ENCODE data around the gene TRIM44.

Gene TRIM44

GRCh38 chr11:35676611-35676965 lies 14.0 kb downstream of the TRIM44 start:
- no peaks in the 10 kb centered on the region for H3K4me1 ChIP-seq (ENCODE audit: control insufficient read depth, low read depth, low read length)
- peaks cover 11% of the 10 kb centered on the region for H3K79me2 ChIP-seq (ENCODE audit: control insufficient read depth, insufficient read depth, low read length)
- H2BK5ac ChIP-seq (ENCODE audit: low read length) = no peak overlapping the region
- H3K4ac ChIP-seq (ENCODE audit: low read depth, low read length) = no peak overlapping the region
- H3K18ac ChIP-seq (ENCODE audit: low read length) = no peak overlapping the region
- no peak overlapping the region for H2BK120ac ChIP-seq (ENCODE audit: low read depth, low read length)
- H4K8ac ChIP-seq (ENCODE audit: low read depth, low read length) = no peak overlapping the region
- H2AK5ac ChIP-seq (ENCODE audit: low read length) = no peak overlapping the region
- no peak overlapping the region for H3K23ac ChIP-seq (ENCODE audit: low read length)
- no peak overlapping the region for H2BK15ac ChIP-seq (replicated peaks; ENCODE audit: low read depth)
- no peaks in the 10 kb centered on the region for H3K36me3 ChIP-seq (ENCODE audit: control insufficient read depth, insufficient read depth, low read length)
- WGBS (ENCODE audit: extremely low coverage, insufficient coverage, low lambda C conversion rate) = no CpG with 5 or more reads among the region's 1 CpG
- H3K4me2 ChIP-seq (ENCODE audit: low read length) = no peak overlapping the region
- no peak overlapping the region for H3K4me3 ChIP-seq (ENCODE audit: low read length)
- peaks cover 12% of the 10 kb centered on the region for H3K79me1 ChIP-seq (ENCODE audit: low read length)
- no peaks in the 10 kb centered on the region for H3K27me3 ChIP-seq (ENCODE audit: insufficient read depth, low read length, poor library complexity)
- no peak overlapping the region for H3K27ac ChIP-seq (ENCODE audit: low read depth, low read length)
- no peak overlapping the region for H4K5ac ChIP-seq (ENCODE audit: low read length)
- no peak overlapping the region for H3K9ac ChIP-seq (ENCODE audit: low read length)
- no peak overlapping the region for H3K56ac ChIP-seq (ENCODE audit: low read length)
- no peak for DNase-seq

- Histone ChIP-seq H4K8ac (ENCODE audit: low read depth, low read length) (peak overlapping the region; percentile 65), H3K4me1 (ENCODE audit: control insufficient read depth, low read depth, low read length) (no peaks in the 10 kb centered on the region), H3K23ac (ENCODE audit: low read length) (no peak overlapping the region), H3K36me3 (ENCODE audit: control insufficient read depth, insufficient read depth, low read length) (no peaks in the 10 kb centered on the region), H2BK5ac (ENCODE audit: low read length) (no peak overlapping the region), H3K27ac (ENCODE audit: low read depth, low read length) (no peak overlapping the region), H3K9ac (ENCODE audit: low read length) (no peak overlapping the region), H3K4me3 (ENCODE audit: low read length) (no peak overlapping the region), H3K27me3 (ENCODE audit: insufficient read depth, low read length, poor library complexity) (no peaks in the 10 kb centered on the region), H2AK5ac (ENCODE audit: low read length) (no peak overlapping the region), H3K4ac (ENCODE audit: low read depth, low read length) (no peak overlapping the region), H2BK15ac (replicated peaks; ENCODE audit: low read depth) (no peak overlapping the region), H3K56ac (ENCODE audit: low read length) (no peak overlapping the region), H4K5ac (ENCODE audit: low read length) (no peak overlapping the region), H2BK120ac (ENCODE audit: low read depth, low read length) (no peak overlapping the region), H3K79me1 (ENCODE audit: low read length) (peaks cover 10% of the 10 kb centered on the region), H3K4me2 (ENCODE audit: low read length) (no peak overlapping the region), H3K79me2 (ENCODE audit: control insufficient read depth, insufficient read depth, low read length) (peaks cover 9% of the 10 kb centered on the region), H3K18ac (ENCODE audit: low read length) (no peak overlapping the region)
- no CpG with 5 or more reads among the region's 1 CpG for WGBS (ENCODE audit: extremely low coverage, insufficient coverage, low lambda C conversion rate)
- no peak for DNase-seq
Measured at GRCh38 chr11:35677904-35678303, 15.3 kb downstream of the TRIM44 start.

- Histone ChIP-seq H3K18ac (ENCODE audit: low read length) (no peak overlapping the region), H2BK5ac (ENCODE audit: low read length) (no peak overlapping the region), H3K27ac (ENCODE audit: low read depth, low read length) (no peak overlapping the region), H3K79me2 (ENCODE audit: control insufficient read depth, insufficient read depth, low read length) (peaks cover 9% of the 10 kb centered on the region), H3K79me1 (ENCODE audit: low read length) (peaks cover 10% of the 10 kb centered on the region), H3K36me3 (ENCODE audit: control insufficient read depth, insufficient read depth, low read length) (no peaks in the 10 kb centered on the region), H3K4me3 (ENCODE audit: low read length) (no peak overlapping the region), H3K9ac (ENCODE audit: low read length) (no peak overlapping the region), H3K23ac (ENCODE audit: low read length) (no peak overlapping the region), H3K27me3 (ENCODE audit: insufficient read depth, low read length, poor library complexity) (no peaks in the 10 kb centered on the region), H4K8ac (ENCODE audit: low read depth, low read length) (no peak overlapping the region), H3K4ac (ENCODE audit: low read depth, low read length) (no peak overlapping the region), H3K4me1 (ENCODE audit: control insufficient read depth, low read depth, low read length) (no peaks in the 10 kb centered on the region), H4K5ac (ENCODE audit: low read length) (no peak overlapping the region), H2AK5ac (ENCODE audit: low read length) (no peak overlapping the region), H2BK15ac (replicated peaks; ENCODE audit: low read depth) (no peak overlapping the region), H3K4me2 (ENCODE audit: low read length) (no peak overlapping the region), H2BK120ac (ENCODE audit: low read depth, low read length) (no peak overlapping the region), H3K56ac (ENCODE audit: low read length) (no peak overlapping the region)
- peak; percentile 21 for DNase-seq
- 100% methylated on average over 1 of the region's 4 CpGs for WGBS (ENCODE audit: extremely low coverage, insufficient coverage, low lambda C conversion rate)
Measured at GRCh38 chr11:35678471-35678870, 15.9 kb downstream of the TRIM44 start.

- WGBS (ENCODE audit: extremely low coverage, insufficient coverage, low lambda C conversion rate) = no CpG with 5 or more reads among the region's 1 CpG
Measured at GRCh38 chr11:35678975-35679374, 16.4 kb downstream of the TRIM44 start.

GRCh38 chr11:35680506-35680905 lies 17.9 kb downstream of the TRIM44 start:
- no peak overlapping the region for H3K27ac ChIP-seq (ENCODE audit: low read depth, low read length)
- no peaks in the 10 kb centered on the region for H3K27me3 ChIP-seq (ENCODE audit: insufficient read depth, low read length, poor library complexity)
- peaks cover 8% of the 10 kb centered on the region for H3K79me1 ChIP-seq (ENCODE audit: low read length)
- H3K9ac ChIP-seq (ENCODE audit: low read length) = no peak overlapping the region
- H3K23ac ChIP-seq (ENCODE audit: low read length) = no peak overlapping the region
- no CpG with 5 or more reads among the region's 1 CpG for WGBS (ENCODE audit: extremely low coverage, insufficient coverage, low lambda C conversion rate)
- H3K4me1 ChIP-seq (ENCODE audit: control insufficient read depth, low read depth, low read length) = no peaks in the 10 kb centered on the region
- no peak overlapping the region for H3K4ac ChIP-seq (ENCODE audit: low read depth, low read length)
- H4K5ac ChIP-seq (ENCODE audit: low read length) = no peak overlapping the region
- DNase-seq = no peak
- no peak overlapping the region for H3K4me2 ChIP-seq (ENCODE audit: low read length)
- H2AK5ac ChIP-seq (ENCODE audit: low read length) = no peak overlapping the region
- H2BK5ac ChIP-seq (ENCODE audit: low read length) = no peak overlapping the region
- no peak overlapping the region for H2BK15ac ChIP-seq (replicated peaks; ENCODE audit: low read depth)
- no peak overlapping the region for H3K4me3 ChIP-seq (ENCODE audit: low read length)
- H3K79me2 ChIP-seq (ENCODE audit: control insufficient read depth, insufficient read depth, low read length) = peaks cover 6% of the 10 kb centered on the region
- H2BK120ac ChIP-seq (ENCODE audit: low read depth, low read length) = no peak overlapping the region
- H3K56ac ChIP-seq (ENCODE audit: low read length) = no peak overlapping the region
- no peak overlapping the region for H4K8ac ChIP-seq (ENCODE audit: low read depth, low read length)
- H3K18ac ChIP-seq (ENCODE audit: low read length) = no peak overlapping the region
- H3K36me3 ChIP-seq (ENCODE audit: control insufficient read depth, insufficient read depth, low read length) = no peaks in the 10 kb centered on the region

More at GRCh38 chr11:35678975-35679374, 16.4 kb downstream of the TRIM44 start:
- H4K8ac ChIP-seq (ENCODE audit: low read depth, low read length) = no peak overlapping the region
- no peak overlapping the region for H3K27ac ChIP-seq (ENCODE audit: low read depth, low read length)
- no peak overlapping the region for H4K5ac ChIP-seq (ENCODE audit: low read length)
- no peak overlapping the region for H3K56ac ChIP-seq (ENCODE audit: low read length)
- H3K4ac ChIP-seq (ENCODE audit: low read depth, low read length) = no peak overlapping the region
- H3K23ac ChIP-seq (ENCODE audit: low read length) = no peak overlapping the region
- H3K4me3 ChIP-seq (ENCODE audit: low read length) = no peak overlapping the region
- no peak overlapping the region for H3K4me2 ChIP-seq (ENCODE audit: low read length)
- no peaks in the 10 kb centered on the region for H3K27me3 ChIP-seq (ENCODE audit: insufficient read depth, low read length, poor library complexity)
- H2BK5ac ChIP-seq (ENCODE audit: low read length) = no peak overlapping the region
- no peak for DNase-seq
- no peaks in the 10 kb centered on the region for H3K4me1 ChIP-seq (ENCODE audit: control insufficient read depth, low read depth, low read length)
- no peak overlapping the region for H2BK15ac ChIP-seq (replicated peaks; ENCODE audit: low read depth)
- H2BK120ac ChIP-seq (ENCODE audit: low read depth, low read length) = no peak overlapping the region
- no peak overlapping the region for H2AK5ac ChIP-seq (ENCODE audit: low read length)
- H3K18ac ChIP-seq (ENCODE audit: low read length) = no peak overlapping the region
- H3K9ac ChIP-seq (ENCODE audit: low read length) = no peak overlapping the region
- peaks cover 6% of the 10 kb centered on the region for H3K79me2 ChIP-seq (ENCODE audit: control insufficient read depth, insufficient read depth, low read length)
- peaks cover 8% of the 10 kb centered on the region for H3K79me1 ChIP-seq (ENCODE audit: low read length)
- no peaks in the 10 kb centered on the region for H3K36me3 ChIP-seq (ENCODE audit: control insufficient read depth, insufficient read depth, low read length)

GRCh38 chr11:35681163-35681767 lies 18.7 kb downstream of the TRIM44 start:
- no peak overlapping the region for H4K8ac ChIP-seq (ENCODE audit: low read depth, low read length)
- no peak overlapping the region for H2BK120ac ChIP-seq (ENCODE audit: low read depth, low read length)
- H4K5ac ChIP-seq (ENCODE audit: low read length) = no peak overlapping the region
- H2AK5ac ChIP-seq (ENCODE audit: low read length) = no peak overlapping the region
- no peak overlapping the region for H3K56ac ChIP-seq (ENCODE audit: low read length)
- H3K18ac ChIP-seq (ENCODE audit: low read length) = no peak overlapping the region
- peaks cover 5% of the 10 kb centered on the region for H3K79me2 ChIP-seq (ENCODE audit: control insufficient read depth, insufficient read depth, low read length)
- no peak overlapping the region for H3K23ac ChIP-seq (ENCODE audit: low read length)
- H3K27ac ChIP-seq (ENCODE audit: low read depth, low read length) = no peak overlapping the region
- no peaks in the 10 kb centered on the region for H3K36me3 ChIP-seq (ENCODE audit: control insufficient read depth, insufficient read depth, low read length)
- H3K27me3 ChIP-seq (ENCODE audit: insufficient read depth, low read length, poor library complexity) = no peaks in the 10 kb centered on the region
- H3K79me1 ChIP-seq (ENCODE audit: low read length) = peaks cover 8% of the 10 kb centered on the region
- no peak overlapping the region for H3K4me2 ChIP-seq (ENCODE audit: low read length)
- no peak overlapping the region for H2BK15ac ChIP-seq (replicated peaks; ENCODE audit: low read depth)
- no peak overlapping the region for H3K4me3 ChIP-seq (ENCODE audit: low read length)
- H3K4me1 ChIP-seq (ENCODE audit: control insufficient read depth, low read depth, low read length) = no peaks in the 10 kb centered on the region
- no peak for DNase-seq
- no peak overlapping the region for H3K9ac ChIP-seq (ENCODE audit: low read length)
- H2BK5ac ChIP-seq (ENCODE audit: low read length) = no peak overlapping the region
- H3K4ac ChIP-seq (ENCODE audit: low read depth, low read length) = no peak overlapping the region
- no CpG with 5 or more reads among the region's 1 CpG for WGBS (ENCODE audit: extremely low coverage, insufficient coverage, low lambda C conversion rate)
